ENCODE results near the gene DRC7. TPM values are rescaled to one million over a fixed set of nuclear protein-coding genes. Genes with fewer than 3 reads are reported as not detected.
A peak's percentile ranks its signal among the peaks of the same experiment; 100 is the strongest.

The DRC7 gene
- total and polyA plus RNA-seq, 8 donors = 0.28 to 2.4 (median 0.76) TPM

- Histone ChIP-seq H3K9me3 (no peaks in the 10 kb centered on the region), H3K36me3 (peaks cover 0 to 17% (median 0%) of the 10 kb centered on the region in 3 donors), H3K27ac (no peak overlapping the region), H3K4me1 (no peaks in the 10 kb centered on the region), H3K27me3 (no peaks in the 10 kb centered on the region), H3K4me3 (no peak overlapping the region)
- intact Hi-C loops (cut with DNase I) = loop anchor here in 1 of 3 donors (10.0 kb wide), 1 partner anchor 106 kb away; no protein-coding TSS in a partner anchor
- 85 to 86% methylated on average over 4 to 7 of the region's 7 CpGs for WGBS, 2 donors
- DNase-seq = peak in 1 of 6 donors; percentile 76
- ATAC-seq = no peak
- no peak for FAIRE-seq
- TF ChIP-seq CTCF (IDR thresholded peaks at IDR 0.05) = no peak
Measured at GRCh38 chr16:57759131-57759530, 64.5 kb downstream of the DRC7 start.

GRCh38 chr16:57759541-57760356, 65.1 kb downstream of the DRC7 start:
- intact Hi-C loops (cut with DNase I) = loop anchor here in 1 of 3 donors (10.0 kb wide), 1 partner anchor 105 kb away; no protein-coding TSS in a partner anchor
- peak in 1 of 6 donors; percentile 72 for DNase-seq

DNA sequence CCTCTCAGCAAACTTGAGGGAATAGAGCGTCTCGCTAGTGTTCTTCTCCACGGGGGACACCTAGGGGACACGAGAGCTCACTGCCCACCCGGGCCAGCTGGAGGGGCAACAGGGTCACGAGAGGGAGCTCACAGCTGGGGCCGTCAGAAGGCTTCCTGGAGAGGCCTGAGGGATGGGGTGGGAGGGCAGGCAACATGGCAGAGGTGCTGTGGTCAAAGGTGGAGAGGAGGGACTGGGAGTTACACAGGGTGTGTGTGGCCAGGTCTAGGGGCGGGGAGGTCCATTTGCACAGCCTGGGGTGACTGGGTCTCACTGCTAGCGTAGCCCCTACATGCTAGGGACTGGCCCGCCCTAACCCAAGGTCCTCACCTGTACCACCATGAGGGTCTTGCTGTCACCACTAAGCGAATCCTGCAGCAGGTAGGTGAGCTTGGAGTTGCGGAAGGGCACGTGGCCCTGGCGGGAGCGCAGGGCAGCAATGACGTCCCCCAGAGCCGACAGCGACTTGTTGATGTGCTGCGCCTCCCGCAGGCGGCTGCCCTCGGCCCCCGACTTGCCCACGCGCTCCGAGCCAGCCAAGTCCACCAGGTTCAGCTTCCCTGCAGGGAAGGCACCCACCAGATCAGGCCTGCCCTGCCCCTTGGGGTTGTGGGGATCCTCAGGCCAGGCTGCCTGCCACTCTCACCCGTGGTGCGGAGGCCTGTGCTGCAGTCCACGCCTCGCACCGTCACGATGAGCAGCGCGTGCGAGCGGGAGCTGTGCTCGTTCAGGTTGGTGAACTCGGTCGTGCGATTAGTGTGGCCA, 66.0 kb downstream of the DRC7 start:
- no peaks in the 10 kb centered on the region for H3K4me1 ChIP-seq
- H3K27ac ChIP-seq = no peak overlapping the region
- intact Hi-C loops (cut with DNase I) = no loop called here
- H3K36me3 ChIP-seq = peaks cover 0 to 17% (median 0%) of the 10 kb centered on the region in 3 donors
- FAIRE-seq (no peak), DNase-seq (peak in 2 of 6 donors; percentile 27 to 61), ATAC-seq (no peak)
- TF ChIP-seq CTCF (IDR thresholded peaks at IDR 0.05) = no peak
- no peaks in the 10 kb centered on the region for H3K9me3 ChIP-seq
- no peaks in the 10 kb centered on the region for H3K27me3 ChIP-seq
- no peak overlapping the region for H3K4me3 ChIP-seq
- 90 to 91% methylated on average over 40 of the region's 40 CpGs for WGBS, 2 donors

More at GRCh38 chr16:57759541-57760356, 65.1 kb downstream of the DRC7 start:
- peaks cover 0 to 17% (median 0%) of the 10 kb centered on the region in 3 donors for H3K36me3 ChIP-seq
- FAIRE-seq (no peak), ATAC-seq (no peak)
- no peak overlapping the region for H3K27ac ChIP-seq
- TF ChIP-seq CTCF (IDR thresholded peaks at IDR 0.05) = no peak
- H3K27me3 ChIP-seq = no peaks in the 10 kb centered on the region
- H3K4me3 ChIP-seq = no peak overlapping the region
- WGBS, 2 donors = 88% methylated on average over 21 of the region's 21 CpGs
- H3K9me3 ChIP-seq = no peaks in the 10 kb centered on the region
- H3K4me1 ChIP-seq = no peaks in the 10 kb centered on the region

DNA sequence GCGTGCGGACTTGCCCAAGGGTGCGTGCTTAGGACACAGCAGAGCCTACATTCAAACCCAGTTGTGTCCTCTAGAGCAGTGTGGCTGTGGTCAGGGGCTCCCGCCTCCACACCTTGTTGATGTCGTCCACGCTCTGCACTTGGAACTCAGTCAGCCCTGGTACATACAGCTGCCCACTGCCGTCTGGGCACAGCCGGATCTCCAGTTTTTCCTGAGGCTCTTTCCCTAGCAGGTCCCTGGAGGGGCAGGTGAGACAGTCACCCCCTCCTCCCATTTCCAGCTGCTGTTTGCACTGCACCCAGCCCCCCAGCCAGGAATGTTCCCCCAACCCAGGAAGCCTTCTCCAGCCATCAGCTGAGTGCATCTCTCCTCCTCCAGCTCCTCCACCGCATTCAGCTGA, 66.7 kb downstream of the DRC7 start:
- WGBS, 2 donors = 81 to 87% methylated on average over 9 of the region's 9 CpGs
- Histone ChIP-seq H3K27me3 (no peaks in the 10 kb centered on the region), H3K9me3 (no peaks in the 10 kb centered on the region), H3K4me3 (no peak overlapping the region), H3K36me3 (peaks cover 0 to 17% (median 2%) of the 10 kb centered on the region in 3 donors), H3K4me1 (no peaks in the 10 kb centered on the region), H3K27ac (no peak overlapping the region)
- FAIRE-seq (no peak), ATAC-seq (no peak), DNase-seq (peak in 1 of 6 donors; percentile 33)
- TF ChIP-seq CTCF (IDR thresholded peaks at IDR 0.05) = no peak
- intact Hi-C loops (cut with DNase I) = no loop called here

All from pancreas (tissue), 10 donors.